GM18502 (cell line): Measurements from ENCODE around the gene RIMKLB.
"Not testable (repeated sequence)": the region's sequence is repeated elsewhere in the genome, so short reads cannot be mapped to it uniquely, and the experiment has no call there.

ENCODE experiments used
- ATAC-seq: cut with Tn5 transposase; IDR thresholded peaks from one replicate; pipeline ENCODE4 v1.9.1; 2021; ENCODE audit warnings: mild to moderate bottlenecking; ENCODE audit not compliant: unreplicated experiment, poor library complexity

The RIMKLB gene

GRCh38 chr12:8813572-8814357 is 116.0 kb downstream of the RIMKLB start:
- no peak for ATAC-seq

GRCh38 chr12:8816448-8817050 is 118.8 kb downstream of the RIMKLB start:
- no peak for ATAC-seq

- ATAC-seq: no peak
Observed at GRCh38 chr12:8817856-8818255, 120.1 kb downstream of the RIMKLB start.

GRCh38 chr12:8818526-8818925 is 120.7 kb downstream of the RIMKLB start:
- no peak for ATAC-seq

- no peak for ATAC-seq
Observed at GRCh38 chr12:8819666-8819980, 121.8 kb downstream of the RIMKLB start.

GRCh38 chr12:8820676-8821407 is 123.1 kb downstream of the RIMKLB start:
- ATAC-seq: not testable (repeated sequence)

GRCh38 chr12:8821591-8821990 is 123.8 kb downstream of the RIMKLB start:
- no peak for ATAC-seq

GRCh38 chr12:8822298-8822697 is 124.5 kb downstream of the RIMKLB start, which contains the start of gene A2ML1:
Gene A2ML1 (plus strand): TSS chr12:8822621. CDS start chr12:8822652, 31 bp downstream.
- no peak for ATAC-seq

- no peak for ATAC-seq
Observed at GRCh38 chr12:8823565-8824300, 125.9 kb downstream of the RIMKLB start.

- ATAC-seq: no peak
Observed at GRCh38 chr12:8827551-8828256, 129.9 kb downstream of the RIMKLB start.

- ATAC-seq: no peak
Observed at GRCh38 chr12:8828257-8829124, 130.7 kb downstream of the RIMKLB start.

- ATAC-seq: no peak
Observed at GRCh38 chr12:8829125-8829518, 131.3 kb downstream of the RIMKLB start.

- no peak for ATAC-seq
Observed at GRCh38 chr12:8829621-8830020, 131.8 kb downstream of the RIMKLB start.

- ATAC-seq: no peak
Observed at GRCh38 chr12:8831116-8831515, 133.3 kb downstream of the RIMKLB start.

- ATAC-seq: no peak
Observed at GRCh38 chr12:8832500-8832899, 134.7 kb downstream of the RIMKLB start.
